NCI-H460 (cell line): ENCODE data around the gene RC3H1. TPM values are rescaled to one million over a fixed set of nuclear protein-coding genes. Genes with fewer than 3 reads are reported as not detected.
"Not testable (repeated sequence)": the region's sequence is repeated elsewhere in the genome, so short reads cannot be mapped to it uniquely, and the experiment has no call there.

Experiments used
- DNase-seq: peaks from one replicate; pipeline ENCODE4 v3.0.0-alpha.2; 2016; ENCODE audit warnings: low read depth; ENCODE audit errors: extremely low read depth
- total RNA-seq: library from RNA; depleted of rRNA; stranded (reverse); fragments of >200 nt; shearing (Covaris generic); gene quantifications from 2 replicates; pipeline ENCODE4 v1.2.3, GENCODE V29; 2014

RC3H1 gene
- total RNA-seq, 1 experiment from 2014 or later, result 20.8 TPM

- no peak for DNase-seq
These were observed 8.9 kb upstream of the RC3H1 start for GRCh38 chr1:174031099-174031498.

- no peak for DNase-seq
These were observed 6.3 kb upstream of the RC3H1 start for GRCh38 chr1:174028495-174028894.

GRCh38 chr1:174023440-174023839, 1.3 kb upstream of the RC3H1 start:
- no peak for DNase-seq

- no peak for DNase-seq
These were observed 770 bp upstream of the RC3H1 start for GRCh38 chr1:174022976-174023277.

- peak; percentile 28 for DNase-seq
These were observed 522 bp downstream of the RC3H1 start for GRCh38 chr1:174021591-174022079.

- DNase-seq, result no peak
These were observed 3.6 kb downstream of the RC3H1 start for GRCh38 chr1:174018565-174018964.

- DNase-seq, result no peak
These were observed 4.8 kb downstream of the RC3H1 start for GRCh38 chr1:174017231-174017970.

GRCh38 chr1:174013864-174014418, 8.2 kb downstream of the RC3H1 start:
- DNase-seq, result no peak

GRCh38 chr1:174008979-174009378, 13.2 kb downstream of the RC3H1 start:
- DNase-seq, result no peak

- no peak for DNase-seq
These were observed 13.9 kb downstream of the RC3H1 start for GRCh38 chr1:174008269-174008668.

- no peak for DNase-seq
These were observed 14.3 kb downstream of the RC3H1 start for GRCh38 chr1:174007851-174008250.

GRCh38 chr1:174005032-174005431, 17.1 kb downstream of the RC3H1 start:
- no peak for DNase-seq

GRCh38 chr1:174003867-174004266, 18.3 kb downstream of the RC3H1 start:
- no peak for DNase-seq

- DNase-seq, result no peak
These were observed 20.6 kb downstream of the RC3H1 start for GRCh38 chr1:174001573-174001972.

- DNase-seq, result no peak
These were observed 21.8 kb downstream of the RC3H1 start for GRCh38 chr1:174000371-174000770.

- DNase-seq, result no peak
These were observed 24.4 kb downstream of the RC3H1 start for GRCh38 chr1:173997791-173998190.

GRCh38 chr1:173996995-173997394, 25.2 kb downstream of the RC3H1 start:
- DNase-seq, result no peak

- DNase-seq, result no peak
These were observed 26.7 kb downstream of the RC3H1 start for GRCh38 chr1:173995475-173995874.

GRCh38 chr1:173993948-173994347, 28.2 kb downstream of the RC3H1 start:
- DNase-seq, result not testable (repeated sequence)

- DNase-seq, result no peak
These were observed 34.1 kb downstream of the RC3H1 start for GRCh38 chr1:173988068-173988467.

GRCh38 chr1:173986951-173987350, 35.2 kb downstream of the RC3H1 start:
- DNase-seq, result no peak

- no peak for DNase-seq
These were observed 51.9 kb downstream of the RC3H1 start for GRCh38 chr1:173970252-173970651.

- not testable (repeated sequence) for DNase-seq
These were observed 56.3 kb downstream of the RC3H1 start for GRCh38 chr1:173965896-173966295.
